ENCODE data around the gene EWSR1.
"Not testable (repeated sequence)": the region's sequence is repeated elsewhere in the genome, so short reads cannot be mapped to it uniquely, and the experiment has no call there.

DNA sequence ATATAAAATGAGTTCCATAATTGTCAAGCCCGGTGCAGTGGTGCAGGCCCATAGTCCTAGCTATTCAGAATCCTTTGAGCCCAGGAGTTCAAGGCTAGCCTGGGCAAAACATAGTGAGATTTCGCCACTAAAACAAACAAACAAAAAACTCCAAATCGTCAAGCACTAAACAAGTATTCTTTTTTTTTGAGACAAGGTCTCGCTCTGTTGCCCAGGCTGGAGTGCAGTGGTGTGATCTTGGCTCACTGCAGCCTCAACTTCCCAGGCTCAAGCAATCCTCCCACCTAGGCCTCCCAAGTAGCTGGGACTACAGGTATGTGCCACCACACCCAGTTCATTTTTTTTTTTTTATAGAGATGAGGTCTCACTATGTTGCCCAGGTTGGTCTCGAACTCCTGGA lies 76.8 kb downstream of the EWSR1 start:
- TF ChIP-seq EZH2phosphoT487 (IDR thresholded peaks at IDR 0.05; ENCODE audit: insufficient read depth, low read depth); EZH2 (IDR thresholded peaks at IDR 0.05; ENCODE audit: insufficient read depth, poor library complexity, severe bottlenecking): not testable (repeated sequence)

All from GM23248 (cell line).